CD4-positive, alpha-beta T cell treated with Interleukin-17A for 1 hour (primary cell): Measurements from ENCODE around the gene LHFPL3.

ENCODE experiments used
- DNase-seq: peaks from one replicate; pipeline ENCODE4 v3.0.0-alpha.2; 2020

LHFPL3 gene

DNA sequence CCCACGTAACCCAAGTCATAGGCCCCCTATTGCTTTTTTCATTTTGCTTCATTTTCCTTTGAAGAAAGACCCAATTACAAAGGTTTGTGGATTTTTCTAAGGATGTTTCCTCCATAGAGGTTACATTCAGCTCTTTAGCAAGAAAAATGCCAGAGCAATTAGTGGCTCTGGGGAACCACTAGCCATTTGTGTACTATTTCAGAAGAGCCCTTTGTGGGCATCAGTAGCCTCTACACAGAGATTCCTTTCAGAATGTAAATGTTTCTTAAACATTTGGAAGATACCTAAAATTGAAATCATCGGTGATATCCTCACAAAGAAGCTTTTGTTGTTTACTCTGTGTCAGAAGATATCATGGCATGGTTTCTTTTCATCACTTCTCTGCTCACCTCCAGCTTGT lies 394.6 kb downstream of the LHFPL3 start:
- no peak for DNase-seq

GRCh38 chr7:104758504-104758903 lies 430.1 kb downstream of the LHFPL3 start:
- DNase-seq, result no peak

DNA sequence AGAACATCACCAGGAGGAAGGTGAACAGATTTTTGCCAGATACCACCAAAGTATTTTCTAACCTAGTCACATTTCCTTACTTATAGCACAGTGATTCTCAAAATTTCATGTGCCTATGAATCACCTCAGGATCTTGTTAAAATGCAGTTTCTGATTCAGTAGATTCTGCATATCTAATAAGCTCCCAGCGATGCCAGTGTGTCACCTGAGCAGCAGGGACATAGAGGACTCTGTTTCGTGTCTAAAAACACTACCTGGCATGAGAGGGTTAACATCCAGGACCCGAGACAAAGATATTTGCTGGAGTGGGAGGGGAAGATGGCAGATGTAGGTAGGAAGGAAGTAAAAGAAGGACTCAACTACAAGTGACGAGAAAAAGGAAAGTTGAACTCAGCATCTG lies 433.5 kb downstream of the LHFPL3 start:
- DNase-seq, result no peak

GRCh38 chr7:104767113-104767512 lies 438.7 kb downstream of the LHFPL3 start:
- no peak for DNase-seq

- DNase-seq, result no peak
These were observed 439.6 kb downstream of the LHFPL3 start for GRCh38 chr7:104767826-104768536.

GRCh38 chr7:104772405-104773345 lies 444.3 kb downstream of the LHFPL3 start:
- DNase-seq, result no peak

DNA sequence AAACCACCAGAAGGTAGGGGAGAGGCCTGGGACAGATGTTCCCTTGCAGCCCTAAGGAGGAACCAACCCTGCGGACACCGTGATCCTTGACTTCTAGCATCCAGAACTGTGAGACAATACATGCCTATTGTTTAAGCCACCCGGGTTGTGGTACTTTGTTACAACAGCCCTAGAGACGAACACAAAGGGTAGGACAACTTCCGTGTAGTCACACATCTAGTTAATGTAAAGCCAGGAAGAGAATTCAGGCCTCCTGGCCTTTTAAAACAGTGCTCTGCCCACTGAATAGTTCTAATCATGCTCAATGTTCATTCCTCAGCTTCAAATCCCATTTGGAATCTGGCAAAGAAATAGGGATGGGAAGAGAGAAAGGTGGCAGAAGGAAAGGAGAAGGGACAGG lies 445.4 kb downstream of the LHFPL3 start:
- DNase-seq, result no peak

DNA sequence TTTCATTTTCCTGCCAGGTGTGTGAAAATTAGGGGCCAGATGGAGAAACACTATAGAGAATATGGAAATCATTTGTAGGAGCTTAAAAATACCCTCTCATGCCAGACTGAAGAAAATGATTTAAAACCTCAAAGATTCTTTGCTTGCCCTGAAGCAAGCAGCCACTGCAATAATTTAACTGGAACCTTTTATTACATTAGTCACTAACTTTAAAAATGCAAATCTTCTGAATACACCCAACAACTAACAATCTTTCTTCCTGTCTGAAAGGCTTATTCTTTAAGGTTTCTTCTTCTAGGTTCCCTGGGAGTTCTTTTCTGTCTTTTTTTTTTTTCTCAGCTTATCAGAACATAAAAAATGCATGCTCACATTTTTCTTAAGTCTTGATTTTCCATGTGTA lies 447.1 kb downstream of the LHFPL3 start:
- DNase-seq, result no peak

GRCh38 chr7:104777301-104777800 lies 448.9 kb downstream of the LHFPL3 start:
- DNase-seq, result no peak

GRCh38 chr7:104779888-104780287 lies 451.5 kb downstream of the LHFPL3 start:
- DNase-seq, result no peak

DNA sequence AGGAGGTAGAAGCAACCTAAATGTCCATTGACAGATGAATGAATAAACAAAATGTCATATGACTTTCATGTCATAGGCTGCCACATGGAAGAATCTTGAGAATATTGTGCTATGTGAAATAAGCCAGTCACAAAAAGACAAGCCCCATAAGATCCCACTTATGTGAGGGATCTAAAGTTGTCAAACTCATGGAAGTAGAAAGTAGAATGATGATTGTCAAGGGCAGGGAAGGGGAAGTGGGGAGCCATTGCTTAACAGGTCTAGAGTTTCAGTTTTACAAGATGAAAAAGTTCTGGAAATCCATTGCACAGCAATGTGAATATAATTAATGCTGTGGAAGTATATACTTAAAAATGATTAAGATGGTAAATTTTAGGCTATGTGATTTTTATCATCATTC lies 456.3 kb downstream of the LHFPL3 start:
- no peak for DNase-seq

GRCh38 chr7:104789780-104790179 lies 461.4 kb downstream of the LHFPL3 start:
- DNase-seq, result no peak

GRCh38 chr7:104790440-104790839 lies 462.0 kb downstream of the LHFPL3 start:
- no peak for DNase-seq

- no peak for DNase-seq
These were observed 462.7 kb downstream of the LHFPL3 start for GRCh38 chr7:104791080-104791479.

DNA sequence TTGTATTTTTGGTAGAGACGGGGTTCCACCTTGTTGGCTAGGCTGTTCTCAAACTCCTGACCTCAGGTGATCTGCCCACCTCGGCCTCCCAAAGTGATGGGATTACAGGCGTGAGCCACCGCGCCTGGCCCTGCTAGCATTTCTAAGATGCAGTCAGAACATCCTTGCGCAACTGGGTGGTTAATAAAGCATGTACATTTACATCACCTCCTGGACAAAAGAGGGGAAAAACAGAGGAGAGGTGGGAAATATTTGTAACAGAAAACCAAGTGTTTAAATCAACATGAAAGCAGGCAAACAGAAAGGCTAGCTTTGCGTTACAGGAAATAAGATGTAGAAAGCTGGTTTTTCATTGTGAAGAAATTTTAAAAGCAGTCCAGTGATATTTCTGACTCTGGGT lies 464.7 kb downstream of the LHFPL3 start:
- DNase-seq, result no peak

DNA sequence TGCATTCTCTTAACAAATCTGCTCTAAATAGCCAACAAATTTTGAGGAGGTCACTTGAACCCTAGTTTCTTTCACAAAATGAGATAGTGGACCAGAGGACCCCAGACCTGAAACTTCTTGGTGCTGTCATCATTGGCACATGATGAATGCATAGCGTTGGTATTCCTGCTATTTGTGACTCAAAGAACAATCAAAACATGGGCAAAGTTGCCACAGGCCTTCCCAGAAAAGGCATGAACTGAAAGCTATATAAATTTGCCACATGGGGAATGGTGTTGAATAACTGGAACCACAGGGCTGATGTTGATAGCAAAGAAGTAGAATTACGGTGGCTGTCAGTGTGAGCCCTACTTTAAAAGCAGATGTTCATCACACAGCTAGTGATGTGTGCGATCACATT lies 465.8 kb downstream of the LHFPL3 start:
- DNase-seq, result no peak

- DNase-seq, result no peak
These were observed 466.2 kb downstream of the LHFPL3 start for GRCh38 chr7:104794589-104794988.

GRCh38 chr7:104795086-104795485 lies 466.7 kb downstream of the LHFPL3 start:
- no peak for DNase-seq

DNA sequence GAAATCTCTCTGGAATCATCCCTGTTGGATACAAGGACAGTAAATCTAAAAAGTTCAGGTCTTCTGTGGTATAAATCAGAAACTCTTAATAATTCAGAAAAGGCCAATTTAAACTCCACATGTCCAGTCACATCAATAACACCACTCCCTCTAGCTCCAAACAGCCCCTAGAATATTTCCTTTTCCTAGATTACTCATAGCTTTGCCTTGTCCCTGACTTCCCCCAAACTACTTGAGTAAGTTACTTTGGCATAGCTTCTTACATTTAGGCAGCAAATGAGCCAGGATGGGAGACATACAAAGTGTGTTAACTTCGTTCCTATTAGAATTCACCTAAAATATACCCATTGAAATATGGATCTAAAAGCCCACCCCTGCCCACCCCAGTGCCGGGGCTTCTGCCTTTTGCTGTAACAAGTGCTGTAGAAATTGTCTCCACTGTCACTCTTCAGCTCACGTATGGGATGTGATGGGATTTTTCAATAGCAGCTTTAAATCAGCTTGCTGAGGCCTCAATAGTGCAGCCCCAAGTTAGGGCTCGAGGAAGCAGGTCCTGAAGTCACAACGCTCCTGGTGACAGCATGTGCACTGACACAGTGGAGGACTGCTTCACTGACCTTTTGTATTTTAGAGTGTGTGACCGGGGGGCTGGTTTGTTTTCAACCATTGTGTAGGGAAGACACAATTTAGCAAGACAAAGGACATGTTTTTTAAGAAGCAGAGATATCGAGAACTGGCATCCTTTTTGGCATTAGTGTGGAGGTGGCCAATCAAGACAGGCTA lies 467.4 kb downstream of the LHFPL3 start:
- DNase-seq, result no peak

DNA sequence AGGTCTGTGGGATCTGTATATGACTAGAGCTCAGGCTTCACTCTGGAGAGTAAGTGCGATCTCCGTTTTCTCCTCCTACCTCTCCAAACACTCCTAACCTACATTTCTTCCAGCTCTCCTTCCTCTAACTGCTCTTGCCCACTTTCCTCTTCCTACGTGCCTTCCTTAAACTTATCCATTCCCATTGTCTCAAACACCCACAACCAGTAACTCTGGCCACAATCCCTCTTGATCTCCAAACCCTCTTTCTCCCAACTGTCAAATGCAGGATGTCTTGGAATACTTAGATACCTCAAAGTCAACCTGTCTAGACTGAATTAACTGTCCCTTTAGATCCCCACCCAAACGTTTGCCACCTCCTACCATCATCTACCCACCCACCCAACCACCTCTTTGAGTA lies 471.9 kb downstream of the LHFPL3 start:
- no peak for DNase-seq

DNA sequence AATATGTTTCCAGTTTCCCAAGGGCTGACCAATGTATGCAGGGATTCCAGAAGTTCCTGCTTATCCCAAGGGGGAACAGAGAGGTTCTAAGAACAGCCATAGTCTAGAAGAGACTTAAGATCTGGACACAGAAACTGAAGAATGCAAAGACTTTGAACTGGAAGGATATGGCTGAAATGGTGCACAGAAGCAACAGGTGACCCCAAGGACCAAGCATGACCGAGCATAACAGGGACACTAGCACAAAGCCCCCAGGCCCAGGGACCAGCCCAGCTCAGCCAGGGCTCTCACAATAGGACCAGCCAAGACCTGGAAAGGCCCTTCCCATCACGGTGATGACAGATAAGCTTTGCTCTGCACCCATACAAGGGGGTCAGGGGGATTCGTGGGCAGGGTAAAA lies 472.6 kb downstream of the LHFPL3 start:
- no peak for DNase-seq

GRCh38 chr7:104803931-104804330 lies 475.5 kb downstream of the LHFPL3 start:
- no peak for DNase-seq

DNA sequence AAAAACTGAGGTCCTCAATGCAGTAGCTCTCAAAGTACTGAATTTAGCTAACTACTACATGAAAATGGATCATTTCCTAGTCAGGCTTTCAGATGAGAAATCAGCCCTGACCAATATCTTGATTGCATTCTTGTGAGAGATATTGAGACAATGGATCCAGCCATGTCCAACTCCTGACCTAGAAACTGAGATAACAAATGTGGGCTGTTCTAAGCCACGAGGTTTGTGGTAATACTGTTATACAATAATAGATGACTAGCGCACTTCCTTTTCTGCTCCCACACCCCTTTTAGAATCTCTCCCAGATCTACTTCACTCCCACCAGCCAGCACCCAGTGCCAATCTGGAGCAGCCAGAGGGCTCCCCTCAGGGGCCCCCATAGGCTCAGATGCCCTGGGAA lies 476.3 kb downstream of the LHFPL3 start:
- DNase-seq, result no peak
